Measurements from ENCODE around the gene STPG4.

The STPG4 gene

DNA sequence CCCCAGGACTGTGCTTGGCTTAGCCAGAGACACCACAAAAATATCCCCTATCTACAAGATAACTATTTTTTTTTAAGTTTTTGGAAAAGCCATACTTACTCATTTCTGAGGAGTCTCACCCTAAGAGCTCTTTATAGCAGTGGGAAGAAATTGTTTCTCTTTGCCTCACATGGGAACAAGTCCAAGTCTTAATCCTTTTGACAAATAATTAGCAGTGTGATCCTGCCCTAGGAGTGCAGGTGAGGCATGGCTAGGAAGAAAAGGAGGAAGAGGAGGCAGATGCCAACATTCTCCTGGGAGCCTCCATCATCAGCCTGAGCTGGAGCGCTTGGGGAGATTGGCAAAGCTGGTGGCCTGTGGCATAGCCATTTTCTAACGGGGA lies 115.6 kb downstream of the STPG4 start:
- TF ChIP-seq, protein P1, sequence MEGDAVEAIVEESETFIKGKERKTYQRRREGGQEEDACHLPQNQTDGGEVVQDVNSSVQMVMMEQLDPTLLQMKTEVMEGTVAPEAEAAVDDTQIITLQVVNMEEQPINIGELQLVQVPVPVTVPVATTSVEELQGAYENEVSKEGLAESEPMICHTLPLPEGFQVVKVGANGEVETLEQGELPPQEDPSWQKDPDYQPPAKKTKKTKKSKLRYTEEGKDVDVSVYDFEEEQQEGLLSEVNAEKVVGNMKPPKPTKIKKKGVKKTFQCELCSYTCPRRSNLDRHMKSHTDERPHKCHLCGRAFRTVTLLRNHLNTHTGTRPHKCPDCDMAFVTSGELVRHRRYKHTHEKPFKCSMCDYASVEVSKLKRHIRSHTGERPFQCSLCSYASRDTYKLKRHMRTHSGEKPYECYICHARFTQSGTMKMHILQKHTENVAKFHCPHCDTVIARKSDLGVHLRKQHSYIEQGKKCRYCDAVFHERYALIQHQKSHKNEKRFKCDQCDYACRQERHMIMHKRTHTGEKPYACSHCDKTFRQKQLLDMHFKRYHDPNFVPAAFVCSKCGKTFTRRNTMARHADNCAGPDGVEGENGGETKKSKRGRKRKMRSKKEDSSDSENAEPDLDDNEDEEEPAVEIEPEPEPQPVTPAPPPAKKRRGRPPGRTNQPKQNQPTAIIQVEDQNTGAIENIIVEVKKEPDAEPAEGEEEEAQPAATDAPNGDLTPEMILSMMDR (IDR thresholded peaks at IDR 0.05; ENCODE audit: extremely low read depth, insufficient read depth, missing control alignments) = no peak
- in situ Hi-C loops (cut with MboI; ENCODE audit: low pct_unique_long_range_greater_than_20kb, low sequenced_read_pairs, unreplicated experiment) = no loop called here
- no peak for DNase-seq (ENCODE audit: low spot score)

DNA sequence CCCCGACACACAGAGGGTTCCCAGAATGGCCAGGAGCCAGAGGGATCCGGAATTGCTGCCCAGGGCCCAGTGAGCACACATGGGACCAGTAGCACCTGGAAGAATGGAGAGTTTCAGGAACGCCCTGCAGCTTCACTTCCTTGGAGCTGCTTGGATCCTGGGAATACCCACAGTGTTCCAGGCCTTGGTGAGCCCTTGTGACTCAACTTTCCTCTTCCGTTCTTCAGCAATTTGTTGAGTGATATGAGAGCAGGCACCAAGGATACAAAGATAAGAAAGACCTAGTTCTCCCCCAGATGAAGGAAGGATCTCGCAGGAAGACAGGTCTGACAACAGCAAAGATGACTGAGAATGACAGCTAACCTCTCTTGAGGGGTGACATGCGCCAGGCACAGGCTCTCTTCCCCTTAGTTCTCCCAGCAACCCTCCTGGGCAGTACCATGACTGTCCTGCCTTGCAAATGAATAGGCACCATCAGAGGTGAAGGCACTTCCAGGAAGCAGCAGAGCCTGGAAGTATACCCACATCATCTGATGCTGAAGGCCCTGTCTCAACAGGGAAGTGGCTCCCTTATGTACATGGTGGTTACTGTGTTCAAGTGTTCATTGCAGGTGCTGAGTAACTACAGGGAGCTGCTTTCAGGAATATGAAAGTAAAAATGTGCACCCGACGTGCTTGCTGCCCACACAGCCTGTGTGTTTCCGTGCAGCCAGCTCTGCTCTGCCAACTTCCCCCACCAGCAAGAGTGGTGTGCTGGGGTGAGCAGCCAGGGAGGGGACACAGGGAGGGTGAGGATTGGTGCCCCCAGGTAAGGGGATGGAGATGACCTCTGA lies 116.2 kb downstream of the STPG4 start:
- no peak for DNase-seq (ENCODE audit: low spot score)
- TF ChIP-seq, protein P1 (IDR thresholded peaks at IDR 0.05; ENCODE audit: extremely low read depth, insufficient read depth, missing control alignments) = no peak
- in situ Hi-C loops (cut with MboI; ENCODE audit: low pct_unique_long_range_greater_than_20kb, low sequenced_read_pairs, unreplicated experiment) = no loop called here

DNA sequence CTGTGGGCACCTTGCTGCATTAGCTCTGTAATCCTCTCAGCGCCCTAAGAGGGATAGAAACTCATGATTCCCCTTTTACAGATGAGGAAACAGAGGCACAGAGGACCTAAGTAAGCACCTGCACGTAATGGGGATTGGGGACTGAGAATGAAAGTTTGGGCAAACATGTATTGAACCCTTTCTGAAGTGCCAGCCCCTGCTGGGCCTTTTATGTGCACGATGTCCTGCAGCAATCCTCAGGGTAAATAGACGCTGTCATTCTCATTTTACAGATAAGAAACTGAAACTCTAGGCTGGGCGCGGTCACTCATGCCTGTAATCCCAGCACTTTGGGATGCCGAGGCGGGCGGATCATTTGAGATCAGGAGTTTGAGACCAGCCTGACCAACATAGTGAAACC lies 117.4 kb downstream of the STPG4 start:
- no peak for DNase-seq (ENCODE audit: low spot score)
- TF ChIP-seq, protein P1 (IDR thresholded peaks at IDR 0.05; ENCODE audit: extremely low read depth, insufficient read depth, missing control alignments) = no peak
- in situ Hi-C loops (cut with MboI; ENCODE audit: low pct_unique_long_range_greater_than_20kb, low sequenced_read_pairs, unreplicated experiment) = no loop called here
